ENCODE data around the gene AGRN.

DNA sequence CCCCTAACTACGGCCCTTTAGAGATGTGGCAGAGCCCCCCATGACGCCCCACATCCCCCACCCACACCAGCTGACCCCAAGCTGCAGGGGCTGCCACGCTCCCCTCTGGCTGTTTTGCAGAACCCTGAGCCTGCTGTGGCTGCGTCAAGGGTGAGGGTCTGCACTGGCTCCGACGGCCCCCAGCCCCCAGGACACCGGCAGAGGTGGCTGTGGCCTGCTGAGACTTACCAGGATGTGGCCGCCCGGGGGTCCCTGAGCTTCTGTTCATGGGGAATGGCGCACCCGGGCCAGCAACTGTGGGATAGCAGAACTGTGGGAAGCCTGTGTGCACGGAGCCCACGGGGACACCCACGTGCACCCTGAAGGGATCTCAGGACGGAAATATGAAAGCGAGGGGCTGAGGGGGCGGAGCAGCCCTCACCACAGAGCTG is 67.0 kb downstream of the AGRN start:
- TF ChIP-seq POLR2A (IDR thresholded peaks at IDR 0.05): no peak
- TF ChIP-seq, protein P1, sequence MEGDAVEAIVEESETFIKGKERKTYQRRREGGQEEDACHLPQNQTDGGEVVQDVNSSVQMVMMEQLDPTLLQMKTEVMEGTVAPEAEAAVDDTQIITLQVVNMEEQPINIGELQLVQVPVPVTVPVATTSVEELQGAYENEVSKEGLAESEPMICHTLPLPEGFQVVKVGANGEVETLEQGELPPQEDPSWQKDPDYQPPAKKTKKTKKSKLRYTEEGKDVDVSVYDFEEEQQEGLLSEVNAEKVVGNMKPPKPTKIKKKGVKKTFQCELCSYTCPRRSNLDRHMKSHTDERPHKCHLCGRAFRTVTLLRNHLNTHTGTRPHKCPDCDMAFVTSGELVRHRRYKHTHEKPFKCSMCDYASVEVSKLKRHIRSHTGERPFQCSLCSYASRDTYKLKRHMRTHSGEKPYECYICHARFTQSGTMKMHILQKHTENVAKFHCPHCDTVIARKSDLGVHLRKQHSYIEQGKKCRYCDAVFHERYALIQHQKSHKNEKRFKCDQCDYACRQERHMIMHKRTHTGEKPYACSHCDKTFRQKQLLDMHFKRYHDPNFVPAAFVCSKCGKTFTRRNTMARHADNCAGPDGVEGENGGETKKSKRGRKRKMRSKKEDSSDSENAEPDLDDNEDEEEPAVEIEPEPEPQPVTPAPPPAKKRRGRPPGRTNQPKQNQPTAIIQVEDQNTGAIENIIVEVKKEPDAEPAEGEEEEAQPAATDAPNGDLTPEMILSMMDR (IDR thresholded peaks at IDR 0.05): no peak
